Endothelial cell of umbilical vein (primary cell): ENCODE data around the gene CRACR2A.

Source experiments
- CTCF ChIP-seq, 2 donors: IDR thresholded peaks; 1 replicate in 1 of 2; 2 replicates in 1 of 2; pipeline ENCODE4 v1.5.1; 2011; ENCODE audit warnings: low read length in 2 of 2, mild to moderate bottlenecking in 2 of 2, moderate library complexity in 2 of 2, control low read depth in 1 of 2, inconsistent platforms in 1 of 2, low read depth in 1 of 2; ENCODE audit not compliant: insufficient read depth in 1 of 2; ENCODE audit errors: extremely low read depth in 1 of 2
- EZH2 ChIP-seq: IDR thresholded peaks from 2 replicates; pipeline ENCODE4 v1.6.1; 2012; ENCODE audit warnings: borderline replicate concordance, low read depth, mild to moderate bottlenecking, moderate library complexity, low read length, inconsistent platforms; ENCODE audit not compliant: severe bottlenecking
- FOS ChIP-seq: IDR thresholded peaks from 2 replicates; pipeline ENCODE4 v1.6.1; 2011; ENCODE audit warnings: mild to moderate bottlenecking, low read length, moderate library complexity, borderline replicate concordance; ENCODE audit not compliant: insufficient read depth
- POLR2A ChIP-seq: IDR thresholded peaks from 2 replicates; pipeline ENCODE4 v1.6.1; 2012; ENCODE audit warnings: low read depth, mild to moderate bottlenecking, control low read depth, low read length
- POLR2AphosphoS5 ChIP-seq: IDR thresholded peaks from 2 replicates; pipeline ENCODE4 v1.6.1; 2012; ENCODE audit warnings: low read depth, mild to moderate bottlenecking, control low read depth, low read length, moderate library complexity; ENCODE audit not compliant: insufficient read depth
- TF ChIP-seq, protein P1 (sequence below): IDR thresholded peaks from 2 replicates; pipeline ENCODE4 v1.6.1; 2011; ENCODE audit not compliant: insufficient read depth, insufficient read length

- no peak for TF ChIP-seq POLR2A
- TF ChIP-seq CTCF (IDR thresholded peaks at IDR 0.05; ENCODE audit: extremely low read depth in 1 of 2, insufficient read depth in 1 of 2, low read depth in 1 of 2, low read length in 2 of 2): no peak
- TF ChIP-seq EZH2: no peak
- TF ChIP-seq FOS: no peak
- TF ChIP-seq, protein P1, sequence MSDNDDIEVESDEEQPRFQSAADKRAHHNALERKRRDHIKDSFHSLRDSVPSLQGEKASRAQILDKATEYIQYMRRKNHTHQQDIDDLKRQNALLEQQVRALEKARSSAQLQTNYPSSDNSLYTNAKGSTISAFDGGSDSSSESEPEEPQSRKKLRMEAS: no peak
- no peak for TF ChIP-seq POLR2AphosphoS5
Measured at GRCh38 chr12:3728686-3729085, 24.2 kb downstream of the CRACR2A start.
